Astrocyte (in vitro differentiated cells and primary cell): ENCODE data around the gene CTDP1.

Source experiments
- CTCF ChIP-seq: IDR thresholded peaks from 2 replicates; pipeline ENCODE4 v1.5.1; 2011; ENCODE audit warnings: low read depth, mild to moderate bottlenecking, inconsistent platforms, low read length, moderate library complexity; ENCODE audit not compliant: insufficient read depth
- EZH2 ChIP-seq: IDR thresholded peaks from 2 replicates; pipeline ENCODE4 v1.6.1; 2012; ENCODE audit warnings: mild to moderate bottlenecking, low read length, inconsistent platforms; ENCODE audit not compliant: insufficient read depth

- TF ChIP-seq CTCF (no peak), EZH2 (no peak)
Observed at GRCh38 chr18:79724299-79725080, 44.9 kb downstream of the CTDP1 start.
